Amniotic epithelial cell (primary cell): Measurements from ENCODE around the gene CCR6.

Source experiments
- DNase-seq: peaks from one replicate; pipeline ENCODE4 v3.0.0-alpha.2; 2010; ENCODE audit warnings: low read depth

CCR6 gene

GRCh38 chr6:167119670-167120582, 3.0 kb upstream of the CCR6 start:
- DNase-seq, result no peak

GRCh38 chr6:167120583-167120903, 2.4 kb upstream of the CCR6 start:
- no peak for DNase-seq

GRCh38 chr6:167121335-167121841, 1.5 kb upstream of the CCR6 start:
- DNase-seq, result no peak

GRCh38 chr6:167122041-167122826, 662 bp upstream of the CCR6 start:
- DNase-seq, result no peak

GRCh38 chr6:167124753-167125152, 1.9 kb downstream of the CCR6 start:
- no peak for DNase-seq

- no peak for DNase-seq
Measured at GRCh38 chr6:167125410-167125809, 2.5 kb downstream of the CCR6 start.

- DNase-seq, result no peak
Measured at GRCh38 chr6:167125855-167126349, 3.0 kb downstream of the CCR6 start.

GRCh38 chr6:167127785-167128531, 5.1 kb downstream of the CCR6 start:
- no peak for DNase-seq

GRCh38 chr6:167129159-167129558, 6.3 kb downstream of the CCR6 start:
- DNase-seq, result no peak

GRCh38 chr6:167129562-167129961, 6.7 kb downstream of the CCR6 start:
- no peak for DNase-seq

GRCh38 chr6:167130008-167130677, 7.2 kb downstream of the CCR6 start:
- no peak for DNase-seq

GRCh38 chr6:167130712-167131684, 8.1 kb downstream of the CCR6 start:
- DNase-seq, result no peak

- DNase-seq, result no peak
Measured at GRCh38 chr6:167134448-167135328, 11.8 kb downstream of the CCR6 start.

GRCh38 chr6:167136376-167136775, 13.5 kb downstream of the CCR6 start:
- no peak for DNase-seq

GRCh38 chr6:167137081-167137480, 14.2 kb downstream of the CCR6 start:
- DNase-seq, result no peak

GRCh38 chr6:167137881-167138280, 15.0 kb downstream of the CCR6 start:
- no peak for DNase-seq

- no peak for DNase-seq
Measured at GRCh38 chr6:167139761-167140160, 16.9 kb downstream of the CCR6 start.

- DNase-seq, result peak; percentile 6
Measured at GRCh38 chr6:167140589-167141474, 17.9 kb downstream of the CCR6 start.
